Choroid plexus epithelial cell (primary cell): Measurements from ENCODE around the gene TMIGD1.
A peak's percentile ranks its signal among the peaks of the same experiment; 100 is the strongest.

Source experiments
- DNase-seq: peaks from one replicate; pipeline ENCODE4 v3.0.0-alpha.2; 2010; ENCODE audit warnings: low read depth
- H3K4me3 ChIP-seq: 2 replicates; pipeline ENCODE4 v1.5.1; 2011; ENCODE audit warnings: low read depth, mild to moderate bottlenecking, control low read depth, low read length, moderate library complexity
- CTCF ChIP-seq: conservative IDR thresholded peaks from 2 replicates; pipeline ENCODE4 v1.5.1; 2011; ENCODE audit warnings: low read depth, mild to moderate bottlenecking, control low read depth, inconsistent platforms, low read length, moderate library complexity

TMIGD1 gene

GRCh38 chr17:30332057-30332542 lies 1.8 kb downstream of the TMIGD1 start:
- peak; percentile 68 for DNase-seq
- H3K4me3 ChIP-seq = no peak overlapping the region
- no peak for TF ChIP-seq CTCF

DNA sequence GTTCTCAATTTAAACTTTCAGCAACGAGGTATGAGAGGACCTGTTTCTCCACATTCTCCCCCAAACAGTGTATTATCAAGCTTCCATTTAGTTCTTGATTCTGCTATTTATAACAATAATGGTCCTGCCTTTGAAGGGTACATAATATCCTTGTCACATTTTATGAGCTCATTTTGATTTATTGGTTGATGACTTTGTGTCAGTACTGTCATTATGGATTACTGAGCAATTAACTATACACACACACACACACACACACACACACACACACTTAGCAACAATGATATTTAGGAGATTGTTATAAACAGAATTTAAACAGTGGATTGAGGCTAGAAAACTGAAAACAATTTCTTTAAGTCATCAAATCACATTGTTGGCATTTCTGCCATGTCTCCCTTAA lies 7.0 kb downstream of the TMIGD1 start:
- no peak overlapping the region for H3K4me3 ChIP-seq
- TF ChIP-seq CTCF = no peak
- no peak for DNase-seq

- no peak overlapping the region for H3K4me3 ChIP-seq
- no peak for DNase-seq
- no peak for TF ChIP-seq CTCF
Observed at GRCh38 chr17:30324723-30325122, 9.1 kb downstream of the TMIGD1 start.

DNA sequence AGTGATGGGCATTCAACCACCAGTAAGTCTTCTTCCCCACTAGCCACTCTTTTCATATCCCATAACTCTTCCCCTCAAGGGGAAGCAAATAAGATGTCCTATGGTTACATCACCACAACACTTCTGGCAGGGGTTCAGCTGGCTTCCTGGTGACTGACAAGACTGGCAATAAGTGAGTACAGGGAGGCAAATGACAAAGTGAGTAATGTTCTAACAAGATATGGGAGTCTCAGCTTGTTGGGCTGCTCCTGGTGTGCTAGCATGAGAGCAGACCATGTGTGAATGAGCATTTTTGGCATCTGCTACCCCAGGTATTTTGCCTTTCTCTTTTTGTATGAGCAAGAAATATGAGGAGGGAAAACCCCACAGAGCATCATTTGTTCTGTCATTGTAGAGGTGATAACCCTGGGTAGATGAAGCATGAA lies 9.9 kb downstream of the TMIGD1 start:
- peak; percentile 70 for DNase-seq
- no peak overlapping the region for H3K4me3 ChIP-seq
- no peak for TF ChIP-seq CTCF

- TF ChIP-seq CTCF = no peak
- H3K4me3 ChIP-seq = no peak overlapping the region
- DNase-seq = no peak
Observed at GRCh38 chr17:30323262-30323894, 10.5 kb downstream of the TMIGD1 start.

DNA sequence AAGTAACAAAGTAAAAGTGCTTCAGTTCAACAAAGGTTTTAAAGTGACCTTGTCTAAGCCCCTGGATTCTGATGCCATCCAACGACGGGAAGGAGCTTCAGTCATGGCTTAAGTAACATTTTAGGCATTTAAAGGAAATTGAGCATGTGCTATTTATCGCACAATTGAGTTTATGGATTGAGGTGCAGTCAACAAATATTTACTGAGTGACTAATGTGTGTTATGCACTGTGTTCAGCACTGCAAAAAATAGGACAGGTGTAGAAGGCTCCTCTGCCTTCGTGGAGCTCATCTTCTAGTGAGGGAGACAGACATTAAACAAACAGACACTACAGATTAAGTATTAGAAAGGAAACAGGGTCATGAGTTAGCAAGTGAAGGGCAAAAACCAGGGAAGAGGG lies 12.5 kb downstream of the TMIGD1 start:
- TF ChIP-seq CTCF = no peak
- no peak for DNase-seq
- no peak overlapping the region for H3K4me3 ChIP-seq

GRCh38 chr17:30318155-30318554 lies 15.7 kb downstream of the TMIGD1 start:
- DNase-seq = no peak
- TF ChIP-seq CTCF = no peak
- H3K4me3 ChIP-seq = no peak overlapping the region
